GM13976 (cell line): ENCODE data around the gene NXPH1.

Experiments used
- DNase-seq: peaks from one replicate; pipeline ENCODE4 v3.0.0; 2012; ENCODE audit warnings: low spot score
- in situ Hi-C: fragments of 300-500 bp; cut with MboI; formaldehyde crosslinking; loops from one replicate; pipeline ENCODE4 v1.12.0; 2022; ENCODE audit warnings: low sequenced_read_pairs, mixed read lengths, inconsistent platforms; ENCODE audit not compliant: unreplicated experiment
- TF ChIP-seq, protein P1 (sequence below): IDR thresholded peaks from 2 replicates; pipeline ENCODE4 v1.5.1; 2012; ENCODE audit warnings: borderline replicate concordance, mild to moderate bottlenecking; ENCODE audit not compliant: insufficient read depth; ENCODE audit errors: extremely low read depth, missing control alignments, control extremely low read depth

NXPH1 gene

DNA sequence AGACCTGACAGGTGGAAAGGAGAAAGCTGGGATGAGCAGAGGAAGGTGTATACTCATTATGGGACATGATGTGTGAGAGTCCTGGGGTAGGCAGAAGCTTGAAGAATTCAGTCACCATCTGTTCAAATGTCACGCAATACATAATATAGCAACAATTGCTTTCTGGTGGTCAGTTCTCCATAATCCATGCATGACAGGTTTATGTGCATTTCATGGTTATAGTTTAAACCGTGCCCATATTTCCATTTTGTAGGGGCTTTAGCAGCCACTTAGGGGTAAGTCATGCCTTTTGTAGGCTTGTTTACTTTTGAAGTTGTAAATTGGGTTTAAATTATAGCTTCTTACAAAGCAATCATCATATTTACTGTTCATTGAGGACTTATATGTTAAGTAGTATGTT lies 158.8 kb downstream of the NXPH1 start:
- DNase-seq = no peak
- in situ Hi-C loops = no loop called here
- TF ChIP-seq, protein P1, sequence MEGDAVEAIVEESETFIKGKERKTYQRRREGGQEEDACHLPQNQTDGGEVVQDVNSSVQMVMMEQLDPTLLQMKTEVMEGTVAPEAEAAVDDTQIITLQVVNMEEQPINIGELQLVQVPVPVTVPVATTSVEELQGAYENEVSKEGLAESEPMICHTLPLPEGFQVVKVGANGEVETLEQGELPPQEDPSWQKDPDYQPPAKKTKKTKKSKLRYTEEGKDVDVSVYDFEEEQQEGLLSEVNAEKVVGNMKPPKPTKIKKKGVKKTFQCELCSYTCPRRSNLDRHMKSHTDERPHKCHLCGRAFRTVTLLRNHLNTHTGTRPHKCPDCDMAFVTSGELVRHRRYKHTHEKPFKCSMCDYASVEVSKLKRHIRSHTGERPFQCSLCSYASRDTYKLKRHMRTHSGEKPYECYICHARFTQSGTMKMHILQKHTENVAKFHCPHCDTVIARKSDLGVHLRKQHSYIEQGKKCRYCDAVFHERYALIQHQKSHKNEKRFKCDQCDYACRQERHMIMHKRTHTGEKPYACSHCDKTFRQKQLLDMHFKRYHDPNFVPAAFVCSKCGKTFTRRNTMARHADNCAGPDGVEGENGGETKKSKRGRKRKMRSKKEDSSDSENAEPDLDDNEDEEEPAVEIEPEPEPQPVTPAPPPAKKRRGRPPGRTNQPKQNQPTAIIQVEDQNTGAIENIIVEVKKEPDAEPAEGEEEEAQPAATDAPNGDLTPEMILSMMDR = no peak

DNA sequence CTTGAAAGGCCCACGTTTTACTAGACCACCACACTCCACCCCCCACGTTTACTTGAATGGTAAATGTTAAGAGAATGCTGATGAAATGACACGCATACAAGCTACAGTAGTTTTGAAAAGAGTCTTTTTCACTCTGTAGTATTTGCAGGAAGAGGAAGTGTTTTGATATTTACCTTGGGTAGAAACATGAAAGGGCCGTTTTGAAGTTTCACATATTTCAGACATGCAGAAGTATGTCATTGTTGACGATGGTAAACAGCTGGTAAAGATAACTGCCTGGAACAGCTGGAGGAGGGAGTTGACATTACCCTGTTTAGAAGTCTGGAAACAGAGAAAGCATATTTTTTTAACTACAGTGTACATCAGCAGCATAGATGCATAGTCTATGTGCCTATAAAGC lies 160.7 kb downstream of the NXPH1 start:
- TF ChIP-seq, protein P1 = no peak
- no peak for DNase-seq
- in situ Hi-C loops = no loop called here

DNA sequence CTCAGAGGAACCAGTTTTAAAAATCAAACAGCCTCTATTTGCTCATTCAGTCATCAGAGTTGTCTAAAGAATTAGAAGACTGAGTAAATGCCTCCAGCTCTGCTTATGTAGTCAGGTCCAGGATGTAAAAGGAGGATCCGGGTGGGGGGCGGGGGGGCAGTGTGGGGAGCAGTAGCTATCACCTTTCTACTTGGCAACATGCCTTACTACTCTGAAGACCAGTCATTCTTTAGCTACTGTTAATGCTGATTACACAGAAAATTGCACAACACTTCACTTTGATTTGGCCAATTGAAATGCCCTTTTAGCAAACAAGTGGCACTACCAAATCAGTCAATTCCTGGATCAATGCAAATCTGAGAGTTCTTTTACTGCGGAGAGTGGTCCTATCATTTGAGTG lies 164.2 kb downstream of the NXPH1 start:
- no peak for DNase-seq
- in situ Hi-C loops = no loop called here
- TF ChIP-seq, protein P1 = no peak

DNA sequence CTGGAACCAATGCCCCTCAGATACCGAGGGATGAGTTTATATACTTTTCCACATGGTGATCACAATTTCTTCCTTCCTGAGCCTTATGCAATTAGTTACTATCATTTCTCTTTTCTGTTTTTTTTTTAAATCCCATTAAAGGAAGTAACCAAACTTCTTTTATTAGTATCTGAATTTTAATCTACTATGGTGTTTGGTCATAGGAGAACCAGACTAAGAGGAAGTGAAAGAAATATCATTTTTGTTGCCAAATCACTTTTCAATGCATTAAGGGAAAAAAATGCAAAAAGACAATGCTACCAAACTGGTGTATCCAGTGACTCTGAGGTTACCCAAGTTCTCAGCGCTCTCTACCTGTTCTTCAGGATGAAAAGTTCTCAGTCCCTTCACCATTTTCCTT lies 167.7 kb downstream of the NXPH1 start:
- in situ Hi-C loops = no loop called here
- DNase-seq = no peak
- TF ChIP-seq, protein P1 = no peak

DNA sequence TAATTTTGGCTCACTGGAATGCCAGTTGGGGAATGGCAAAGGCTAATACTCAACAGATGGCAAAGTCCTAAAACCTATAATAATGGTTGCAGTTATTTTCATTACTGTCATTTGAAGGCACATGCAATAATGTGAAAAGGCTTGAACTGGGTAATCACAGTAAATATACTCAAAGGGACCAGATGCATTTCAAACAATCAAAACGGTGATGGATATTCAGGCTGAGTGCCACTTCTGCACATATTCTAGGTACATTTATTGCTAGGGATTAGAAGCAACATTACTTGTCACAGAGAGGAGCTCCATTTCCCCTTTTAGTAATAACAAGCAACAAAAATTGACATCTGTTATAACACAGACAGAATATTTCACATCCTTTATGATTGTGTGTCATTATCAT lies 171.8 kb downstream of the NXPH1 start:
- DNase-seq = no peak
- TF ChIP-seq, protein P1 = no peak
- in situ Hi-C loops = no loop called here

DNA sequence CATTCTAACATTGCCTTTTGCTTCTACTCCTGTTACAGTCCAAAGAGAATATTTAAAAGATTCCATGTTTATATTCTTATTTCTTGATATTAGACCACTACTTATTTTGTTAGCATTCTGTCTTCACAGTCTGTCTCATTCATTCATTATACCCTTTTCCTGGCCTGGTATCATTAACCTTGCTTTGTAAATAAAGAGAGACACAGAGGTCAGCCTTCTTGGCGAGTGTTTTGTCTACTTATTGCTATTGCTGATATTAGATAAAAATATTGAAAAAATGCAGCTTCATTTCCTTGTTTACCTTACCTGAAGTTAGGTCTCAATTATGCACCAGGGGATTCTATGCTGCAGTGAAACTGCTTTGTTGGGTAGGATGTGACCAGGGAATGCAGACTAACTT lies 179.2 kb downstream of the NXPH1 start:
- DNase-seq = no peak
- in situ Hi-C loops = no loop called here
- TF ChIP-seq, protein P1 = no peak

DNA sequence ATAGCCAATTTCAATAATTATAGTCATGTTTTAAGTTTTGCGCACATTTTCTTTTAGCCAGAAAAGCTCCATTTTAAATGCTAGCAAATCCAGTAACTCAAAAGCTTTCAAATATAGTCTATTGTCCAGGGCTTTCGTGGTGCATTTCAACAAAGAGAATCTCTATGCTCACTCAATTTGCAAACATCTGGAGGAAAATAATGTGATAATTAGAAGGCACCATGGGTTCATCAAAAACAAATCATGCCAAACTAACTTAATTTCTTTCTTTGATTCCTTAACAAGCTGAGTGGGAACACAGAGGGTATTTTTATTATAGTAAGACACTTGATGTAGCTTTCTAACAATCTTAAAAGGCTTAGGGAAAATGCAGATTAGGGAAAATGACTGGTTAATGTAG lies 179.8 kb downstream of the NXPH1 start:
- no peak for DNase-seq
- TF ChIP-seq, protein P1 = no peak
- in situ Hi-C loops = no loop called here
